Uterus (tissue), 4 donors: ENCODE results near the gene SSBP3. TPM values are rescaled to one million over a fixed set of nuclear protein-coding genes. Genes with fewer than 3 reads are reported as not detected.

ENCODE experiments used
- DNase-seq, 2 donors: peaks; one replicate each; pipeline ENCODE4 v3.0.0-alpha.2; 2019 to 2020
- H3K27ac ChIP-seq, 2 donors: fragments of 200-600 bp; sonication (generic); 1 replicate in 1 of 2; 2 replicates in 1 of 2; pipeline ENCODE4 v1.5.1; 2016 to 2018
- H3K27me3 ChIP-seq, 2 donors: fragments of 200-600 bp; sonication (generic); one replicate each; pipeline ENCODE4 v1.5.1; 2018 to 2019; ENCODE audit warnings: control low read depth in 1 of 2
- H3K36me3 ChIP-seq, 2 donors: fragments of 200-600 bp; sonication (generic); one replicate each; pipeline ENCODE4 v1.5.1; 2019; ENCODE audit warnings: control low read depth in 1 of 2
- H3K4me1 ChIP-seq, 2 donors: fragments of 200-600 bp; sonication (generic); one replicate each; pipeline ENCODE4 v1.5.1; 2018 to 2019; ENCODE audit warnings: control low read depth in 1 of 2
- H3K4me3 ChIP-seq, 2 donors: fragments of 200-600 bp; sonication (generic); 1 replicate in 1 of 2; 2 replicates in 1 of 2; pipeline ENCODE4 v1.5.1; 2018 to 2019; ENCODE audit warnings: mild to moderate bottlenecking in 1 of 2
- H3K9me3 ChIP-seq, 2 donors: fragments of 200-600 bp; sonication (generic); one replicate each; pipeline ENCODE4 v1.5.1; 2019; ENCODE audit warnings: control low read depth in 1 of 2
- CTCF ChIP-seq, 4 experiments: fragments of 200-600 bp in 2 of 4; fragments of 450-650 bp in 2 of 4; sonication (generic) in 2 of 4; IDR thresholded peaks; one replicate each; pipeline ENCODE4 v1.5.1; 2016 to 2019; ENCODE audit warnings: antibody characterized with exemption in 4 of 4, mild to moderate bottlenecking in 2 of 4, moderate library complexity in 1 of 4
- POLR2A ChIP-seq, 2 donors: fragments of 450-650 bp; IDR thresholded peaks; one replicate each; pipeline ENCODE4 v1.6.1; 2016; ENCODE audit warnings: antibody characterized with exemption in 2 of 2, mild to moderate bottlenecking in 1 of 2, moderate library complexity in 1 of 2
- intact Hi-C: fragments of 100-400 bp; cut with DNase I; formaldehyde crosslinking; loops from one replicate; pipeline ENCODE4 v1.15.1; 2023; ENCODE audit warnings: low total_unique reads
- total RNA-seq, 4 donors: library from RNA; depleted of rRNA in 3 of 4; stranded (reverse); fragments of >200 nt in 3 of 4; gene quantifications; one replicate each; pipeline versions ENCODE4 v1.1.0 to v1.2.4, GENCODE V29; 2014 to 2023
- donor health status: DM: yes; HTN: yes; CAD: no.

The SSBP3 gene
- total RNA-seq, 4 donors from 2014 or later = 19.7 to 125 (median 31.4) TPM

GRCh38 chr1:54335755-54336108, 70.5 kb downstream of the SSBP3 start:
- intact Hi-C loops = no loop called here
- Histone ChIP-seq H3K27ac (peak overlapping the region; percentile 83 to 89), H3K4me1 (peaks cover 15% of the 10 kb centered on the region in 2 donors), H3K36me3 (no peaks in the 10 kb centered on the region), H3K9me3 (no peaks in the 10 kb centered on the region), H3K27me3 (no peaks in the 10 kb centered on the region), H3K4me3 (peak overlapping the region; percentile 5 to 34)
- DNase-seq = peak; percentile 80 to 87
- TF ChIP-seq POLR2A (IDR thresholded peaks at IDR 0.05) = no peak
- no peak for TF ChIP-seq CTCF (IDR thresholded peaks at IDR 0.05)

GRCh38 chr1:54335011-54335754, 71.0 kb downstream of the SSBP3 start:
- Histone ChIP-seq H3K27ac (peak overlapping the region; percentile 83 to 89), H3K9me3 (no peaks in the 10 kb centered on the region), H3K36me3 (no peaks in the 10 kb centered on the region), H3K4me1 (peaks cover 15 to 21% of the 10 kb centered on the region in 2 donors), H3K4me3 (peak overlapping the region; percentile 5 to 34), H3K27me3 (no peaks in the 10 kb centered on the region)
- intact Hi-C loops = no loop called here
- TF ChIP-seq POLR2A (IDR thresholded peaks at IDR 0.05) (no peak), CTCF (IDR thresholded peaks at IDR 0.05) (no peak)
- no peak for DNase-seq

GRCh38 chr1:54332781-54333585, 73.2 kb downstream of the SSBP3 start:
- Histone ChIP-seq H3K27ac (peak overlapping the region; percentile 83 to 89), H3K27me3 (no peaks in the 10 kb centered on the region), H3K4me3 (no peak overlapping the region), H3K9me3 (no peaks in the 10 kb centered on the region), H3K36me3 (no peaks in the 10 kb centered on the region), H3K4me1 (peaks cover 18 to 36% of the 10 kb centered on the region in 2 donors)
- TF ChIP-seq POLR2A (IDR thresholded peaks at IDR 0.05) (no peak), CTCF (IDR thresholded peaks at IDR 0.05) (no peak)
- intact Hi-C loops = no loop called here
- DNase-seq = no peak

- Histone ChIP-seq H3K9me3 (no peaks in the 10 kb centered on the region), H3K4me3 (no peak overlapping the region), H3K4me1 (peaks cover 29 to 39% of the 10 kb centered on the region in 2 donors), H3K27ac (peak overlapping the region; percentile 83 to 89), H3K27me3 (no peaks in the 10 kb centered on the region), H3K36me3 (no peaks in the 10 kb centered on the region)
- no peak for DNase-seq
- intact Hi-C loops = no loop called here
- TF ChIP-seq POLR2A (IDR thresholded peaks at IDR 0.05) (no peak), CTCF (IDR thresholded peaks at IDR 0.05) (no peak)
Observed at GRCh38 chr1:54331843-54332463, 74.2 kb downstream of the SSBP3 start.
